ENCODE measurements around the gene ZNF598.

Gene ZNF598

GRCh38 chr16:1993731-1994131, 15.9 kb downstream of the ZNF598 start:
- Mint-ChIP-seq H3K4me3 (no peak overlapping the region), H3K27me3 (peaks cover 17% of the 10 kb centered on the region), H3K27ac (peak overlapping the region; percentile 19 to 54), H3K9me3 (no peaks in the 10 kb centered on the region), H3K4me1 (peaks cover 46% of the 10 kb centered on the region)
- DNase-seq = peak in 1 of 2 donors; percentile 44
- peak; percentile 10 for ATAC-seq

- no peaks in the 10 kb centered on the region for H3K9me3 Mint-ChIP-seq
- peaks cover 26% of the 10 kb centered on the region for H3K27me3 Mint-ChIP-seq
- H3K4me1 Mint-ChIP-seq = peaks cover 46% of the 10 kb centered on the region
- no peak overlapping the region for H3K4me3 Mint-ChIP-seq
- H3K27ac Mint-ChIP-seq = no peak overlapping the region
- DNase-seq = no peak
- ATAC-seq = no peak
These were observed 16.8 kb downstream of the ZNF598 start for GRCh38 chr16:1992704-1993317.

GRCh38 chr16:1991948-1992703, 17.5 kb downstream of the ZNF598 start:
- H3K27me3 Mint-ChIP-seq = peaks cover 27% of the 10 kb centered on the region
- H3K27ac Mint-ChIP-seq = no peak overlapping the region
- H3K9me3 Mint-ChIP-seq = no peaks in the 10 kb centered on the region
- peak overlapping the region; percentile 83 to 89 for H3K4me3 Mint-ChIP-seq
- ATAC-seq = peak; percentile 72
- DNase-seq = peak; percentile 94 to 95
- H3K4me1 Mint-ChIP-seq = peaks cover 43% of the 10 kb centered on the region

GRCh38 chr16:1991588-1991947, 18.1 kb downstream of the ZNF598 start:
- peak overlapping the region; percentile 83 to 89 for H3K4me3 Mint-ChIP-seq
- H3K9me3 Mint-ChIP-seq = no peaks in the 10 kb centered on the region
- H3K4me1 Mint-ChIP-seq = peaks cover 37% of the 10 kb centered on the region
- no peak for ATAC-seq
- DNase-seq = no peak
- peaks cover 27% of the 10 kb centered on the region for H3K27me3 Mint-ChIP-seq
- peak overlapping the region in 1 of 2 donors; percentile 54 for H3K27ac Mint-ChIP-seq

GRCh38 chr16:1991135-1991551, 18.5 kb downstream of the ZNF598 start:
- H3K4me1 Mint-ChIP-seq = peaks cover 37% of the 10 kb centered on the region
- H3K27ac Mint-ChIP-seq = peak overlapping the region; percentile 54 to 76
- peak; percentile 59 to 79 for DNase-seq

GRCh38 chr16:1990351-1991134, 19.1 kb downstream of the ZNF598 start:
- Mint-ChIP-seq H3K27me3 (peaks cover 27% of the 10 kb centered on the region), H3K9me3 (no peaks in the 10 kb centered on the region), H3K27ac (peak overlapping the region; percentile 54 to 76), H3K4me1 (peaks cover 40% of the 10 kb centered on the region), H3K4me3 (peak overlapping the region; percentile 83 to 89)
- ATAC-seq = peak; percentile 18
- peak; percentile 43 to 50 for DNase-seq

More at GRCh38 chr16:1991135-1991551, 18.5 kb downstream of the ZNF598 start:
- Mint-ChIP-seq H3K9me3 (no peaks in the 10 kb centered on the region), H3K4me3 (peak overlapping the region; percentile 83 to 89), H3K27me3 (peaks cover 27% of the 10 kb centered on the region)
- peak; percentile 69 for ATAC-seq

- no peaks in the 10 kb centered on the region for H3K9me3 Mint-ChIP-seq
- peak overlapping the region; percentile 83 to 89 for H3K4me3 Mint-ChIP-seq
- DNase-seq = no peak
- ATAC-seq = no peak
- H3K27ac Mint-ChIP-seq = no peak overlapping the region
- peaks cover 45% of the 10 kb centered on the region for H3K4me1 Mint-ChIP-seq
- peaks cover 27% of the 10 kb centered on the region for H3K27me3 Mint-ChIP-seq
These were observed 19.6 kb downstream of the ZNF598 start for GRCh38 chr16:1990101-1990350.

GRCh38 chr16:1989209-1990100, 20.2 kb downstream of the ZNF598 start, which contains the start of gene SYNGR3:
TSS of gene SYNGR3 (plus strand) at chr16:1989970. CDS start at chr16:1990103, 133 bp downstream.
- H3K9me3 Mint-ChIP-seq = no peaks in the 10 kb centered on the region

GRCh38 chr16:1987198-1987597, 22.4 kb downstream of the ZNF598 start:
- peaks cover 44% of the 10 kb centered on the region for H3K27me3 Mint-ChIP-seq
- ATAC-seq = no peak
- H3K9me3 Mint-ChIP-seq = no peaks in the 10 kb centered on the region
- H3K4me1 Mint-ChIP-seq = peaks cover 52% of the 10 kb centered on the region
- no peak overlapping the region for H3K4me3 Mint-ChIP-seq
- DNase-seq = no peak
- no peak overlapping the region for H3K27ac Mint-ChIP-seq

More at GRCh38 chr16:1989209-1990100, 20.2 kb downstream of the ZNF598 start, which contains the start of gene SYNGR3:
- no peak for DNase-seq
- Mint-ChIP-seq H3K4me1 (peaks cover 51% of the 10 kb centered on the region), H3K27ac (peak within 1 kb of the TSS in 1 of 2 donors; percentile 62), H3K4me3 (peak within 1 kb of the TSS; percentile 83 to 89), H3K27me3 (peaks cover 27% of the 10 kb centered on the region)
- no peak for ATAC-seq

GRCh38 chr16:1985466-1986150, 24.0 kb downstream of the ZNF598 start:
- Mint-ChIP-seq H3K4me3 (peak overlapping the region; percentile 79 to 87), H3K27ac (no peak overlapping the region), H3K27me3 (peaks cover 58% of the 10 kb centered on the region), H3K9me3 (no peaks in the 10 kb centered on the region), H3K4me1 (peaks cover 56% of the 10 kb centered on the region)
- no peak for DNase-seq
- ATAC-seq = no peak

- Mint-ChIP-seq H3K9me3 (no peaks in the 10 kb centered on the region), H3K27me3 (peaks cover 62% of the 10 kb centered on the region), H3K4me3 (peak overlapping the region; percentile 79 to 87), H3K27ac (peak overlapping the region in 1 of 2 donors; percentile 57), H3K4me1 (peaks cover 61% of the 10 kb centered on the region)
- ATAC-seq (peak; percentile 32), DNase-seq (no peak)
These were observed 25.0 kb downstream of the ZNF598 start for GRCh38 chr16:1984347-1985225.

GRCh38 chr16:1983544-1984346, 25.9 kb downstream of the ZNF598 start, which contains the start of gene GFER:
TSS of gene GFER (plus strand) at chr16:1984193. CDS start at chr16:1984219, 26 bp downstream.
- H3K4me1 Mint-ChIP-seq = peaks cover 53% of the 10 kb centered on the region
- H3K27ac Mint-ChIP-seq = peak within 1 kb of the TSS; percentile 57 to 71
- H3K4me3 Mint-ChIP-seq = peak within 1 kb of the TSS; percentile 79 to 87
- no peaks in the 10 kb centered on the region for H3K9me3 Mint-ChIP-seq
- H3K27me3 Mint-ChIP-seq = peaks cover 56% of the 10 kb centered on the region
- DNase-seq = peak; percentile 82 to 84
- peak; percentile 84 for ATAC-seq

GRCh38 chr16:1982991-1983543, 26.6 kb downstream of the ZNF598 start:
- no peaks in the 10 kb centered on the region for H3K9me3 Mint-ChIP-seq
- H3K27me3 Mint-ChIP-seq = peaks cover 49% of the 10 kb centered on the region
- ATAC-seq = no peak
- H3K4me1 Mint-ChIP-seq = peaks cover 53% of the 10 kb centered on the region
- no peak overlapping the region for H3K27ac Mint-ChIP-seq
- H3K4me3 Mint-ChIP-seq = peak overlapping the region; percentile 79 to 87
- no peak for DNase-seq

All from stimulated activated naive CD8-positive, alpha-beta T cell treated with anti-CD3 and anti-CD28 coated beads, Interleukin-15, amount 100 ng/mL, for 72 hours (primary cell).